K562 (cell line): ENCODE measurements around the gene DSG3. TPM values are rescaled to one million over a fixed set of nuclear protein-coding genes. Genes with fewer than 3 reads are reported as not detected.

Experiments
- ARID4B ChIP-seq: sonication (generic); formaldehyde crosslinking; IDR thresholded peaks from 2 replicates; pipeline ENCODE4 v1.8.0; 2022; ENCODE audit warnings: mild to moderate bottlenecking, missing genetic modification reagents
- polyA plus RNA-seq, 8 experiments: library from polyadenylated mRNA; depleted of rRNA in 4 of 8; stranded (reverse) in 5 of 8; unstranded in 3 of 8; fragments of >200 nt; fragmentation: Nextera tagmentation in 2 of 8; fragmentation: Illumina TruSeq in 1 of 8; extraction: Ambion mirVana in 2 of 8; extraction: Trizol in 1 of 8; gene quantifications; 2 replicates each; pipeline versions ENCODE4 v1.2.1 to v1.2.3, GENCODE V29; 2011 to 2014; ENCODE audit warnings: inconsistent platforms in 1 of 8, missing spikeins in 1 of 8
- total RNA-seq, 7 experiments: library from RNA; depleted of rRNA in 6 of 7; stranded (reverse); fragments of >200 nt in 6 of 7; fragmentation: Illumina TruSeq in 2 of 7; extraction: Trizol in 2 of 7; gene quantifications; 2 replicates each; pipeline versions ENCODE4 v1.2.1 to v1.2.3, GENCODE V29; 2011 to 2021; ENCODE audit warnings: low replicate concordance in 1 of 7
- TF ChIP-seq, protein P1 (sequence below), 2 experiments: fragments of 450-650 bp; formaldehyde crosslinking in 1 of 2; IDR thresholded peaks; 2 replicates each; pipeline versions ENCODE4 v1.4.0 to v1.6.1; 2014 to 2020; ENCODE audit warnings: mild to moderate bottlenecking in 2 of 2, borderline replicate concordance in 1 of 2, low read depth in 1 of 2

DSG3 gene
- total and polyA plus RNA-seq, 9 of the 15 experiments (the other 6 are each of a cell fraction or from before 2014, with no cell fraction given), result 0.04 to 0.18 (median 0.07) TPM; not detected in 1

DNA sequence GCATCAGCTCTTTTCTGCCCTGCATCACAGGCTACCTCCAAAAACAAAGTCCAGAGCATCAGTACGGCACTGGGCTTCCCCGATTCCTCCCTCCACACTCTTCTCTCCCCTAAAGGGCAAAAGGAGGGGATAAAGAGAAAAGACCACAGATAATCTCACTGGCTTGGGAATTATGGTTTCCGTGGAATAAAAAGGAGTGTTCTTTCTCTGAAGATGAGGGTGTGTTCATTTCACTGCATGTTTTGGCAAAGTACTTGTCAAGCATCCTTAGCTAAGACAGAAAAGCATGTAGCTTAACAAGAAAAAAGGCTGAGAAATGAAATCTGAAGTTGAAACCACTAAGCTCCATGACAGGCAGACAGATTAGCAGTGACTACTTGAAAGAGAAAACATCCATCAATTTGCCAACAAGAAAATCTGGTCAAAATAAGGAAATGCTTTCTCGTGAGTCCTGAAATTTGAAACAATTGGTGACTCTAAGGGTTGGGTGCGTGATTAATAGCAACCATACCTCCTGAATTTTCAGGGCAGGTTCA lies 20.6 kb upstream of the DSG3 start (continued):
- no peak for TF ChIP-seq ARID4B (CRISPR knock-in tag)
- TF ChIP-seq, protein P1, sequence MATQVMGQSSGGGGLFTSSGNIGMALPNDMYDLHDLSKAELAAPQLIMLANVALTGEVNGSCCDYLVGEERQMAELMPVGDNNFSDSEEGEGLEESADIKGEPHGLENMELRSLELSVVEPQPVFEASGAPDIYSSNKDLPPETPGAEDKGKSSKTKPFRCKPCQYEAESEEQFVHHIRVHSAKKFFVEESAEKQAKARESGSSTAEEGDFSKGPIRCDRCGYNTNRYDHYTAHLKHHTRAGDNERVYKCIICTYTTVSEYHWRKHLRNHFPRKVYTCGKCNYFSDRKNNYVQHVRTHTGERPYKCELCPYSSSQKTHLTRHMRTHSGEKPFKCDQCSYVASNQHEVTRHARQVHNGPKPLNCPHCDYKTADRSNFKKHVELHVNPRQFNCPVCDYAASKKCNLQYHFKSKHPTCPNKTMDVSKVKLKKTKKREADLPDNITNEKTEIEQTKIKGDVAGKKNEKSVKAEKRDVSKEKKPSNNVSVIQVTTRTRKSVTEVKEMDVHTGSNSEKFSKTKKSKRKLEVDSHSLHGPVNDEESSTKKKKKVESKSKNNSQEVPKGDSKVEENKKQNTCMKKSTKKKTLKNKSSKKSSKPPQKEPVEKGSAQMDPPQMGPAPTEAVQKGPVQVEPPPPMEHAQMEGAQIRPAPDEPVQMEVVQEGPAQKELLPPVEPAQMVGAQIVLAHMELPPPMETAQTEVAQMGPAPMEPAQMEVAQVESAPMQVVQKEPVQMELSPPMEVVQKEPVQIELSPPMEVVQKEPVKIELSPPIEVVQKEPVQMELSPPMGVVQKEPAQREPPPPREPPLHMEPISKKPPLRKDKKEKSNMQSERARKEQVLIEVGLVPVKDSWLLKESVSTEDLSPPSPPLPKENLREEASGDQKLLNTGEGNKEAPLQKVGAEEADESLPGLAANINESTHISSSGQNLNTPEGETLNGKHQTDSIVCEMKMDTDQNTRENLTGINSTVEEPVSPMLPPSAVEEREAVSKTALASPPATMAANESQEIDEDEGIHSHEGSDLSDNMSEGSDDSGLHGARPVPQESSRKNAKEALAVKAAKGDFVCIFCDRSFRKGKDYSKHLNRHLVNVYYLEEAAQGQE (IDR thresholded peaks at IDR 0.05; ENCODE audit: borderline replicate concordance), result no peak
- TF ChIP-seq, protein P1 (CRISPR knock-in tag; IDR thresholded peaks at IDR 0.05; ENCODE audit: low read depth), result no peak
